ENCODE results near the gene KAZN. TPM values are rescaled to one million over a fixed set of nuclear protein-coding genes. Genes with fewer than 3 reads are reported as not detected.

The KAZN gene
- total and polyA plus RNA-seq, 4 donors, result 7.6 to 18.8 (median 11.2) TPM

DNA sequence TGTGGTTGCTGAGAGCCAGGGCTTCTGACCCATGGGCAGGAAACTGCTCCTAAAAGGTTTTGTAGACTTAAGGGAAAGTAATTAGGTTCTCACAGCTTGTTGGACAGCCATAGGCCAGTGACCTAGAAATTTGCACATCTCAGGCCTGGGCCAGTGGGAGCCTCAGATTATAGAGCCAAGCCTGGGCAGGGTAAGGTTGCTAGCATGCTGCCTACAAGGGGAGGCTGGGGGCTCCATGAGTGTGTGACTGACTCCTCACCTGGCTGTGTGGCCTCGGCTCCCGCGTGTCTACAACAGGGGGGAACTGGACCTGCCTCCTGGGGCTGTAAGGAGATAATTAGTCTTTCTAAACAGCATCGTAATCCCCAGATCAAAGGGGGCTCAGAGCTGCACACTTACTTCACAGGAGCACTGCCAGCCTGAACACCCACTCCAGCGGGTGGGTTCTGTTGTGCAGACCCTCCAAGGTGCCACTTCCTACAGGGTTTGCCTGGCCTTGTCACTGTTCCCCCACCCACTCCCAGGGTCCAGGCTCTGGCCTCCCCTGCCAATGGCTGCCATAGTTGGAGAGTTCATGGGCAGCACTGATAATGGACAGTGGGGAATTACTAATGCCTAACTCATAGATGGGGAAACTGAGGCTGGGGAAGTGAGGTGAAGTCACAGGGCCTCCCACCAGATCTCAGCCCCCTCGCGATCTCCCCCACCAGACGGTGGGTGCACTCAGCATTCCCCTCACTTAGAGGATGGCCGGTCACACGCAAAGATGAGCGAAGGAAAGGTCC is 324.6 kb downstream of the KAZN start:
- ATAC-seq (ENCODE audit: insufficient read depth, low FRiP score), result no peak

GRCh38 chr1:14923727-14924452 is 325.4 kb downstream of the KAZN start:
- peak; percentile 65 to 85 (median 79) for DNase-seq
- peak overlapping the region; percentile 62 for H3K4me3 ChIP-seq
- peak; percentile 60 for ATAC-seq (ENCODE audit: insufficient read depth, low FRiP score)
- peaks cover 0 to 28% (median 12%) of the 10 kb centered on the region in 5 donors for H3K4me1 ChIP-seq (ENCODE audit: control insufficient read depth in 5 of 5, insufficient read depth in 5 of 5, low read length in 5 of 5)
- no peak overlapping the region for H3K9ac ChIP-seq (ENCODE audit: insufficient read depth in 1 of 2, low read length in 2 of 2)
- TF ChIP-seq, protein P1, sequence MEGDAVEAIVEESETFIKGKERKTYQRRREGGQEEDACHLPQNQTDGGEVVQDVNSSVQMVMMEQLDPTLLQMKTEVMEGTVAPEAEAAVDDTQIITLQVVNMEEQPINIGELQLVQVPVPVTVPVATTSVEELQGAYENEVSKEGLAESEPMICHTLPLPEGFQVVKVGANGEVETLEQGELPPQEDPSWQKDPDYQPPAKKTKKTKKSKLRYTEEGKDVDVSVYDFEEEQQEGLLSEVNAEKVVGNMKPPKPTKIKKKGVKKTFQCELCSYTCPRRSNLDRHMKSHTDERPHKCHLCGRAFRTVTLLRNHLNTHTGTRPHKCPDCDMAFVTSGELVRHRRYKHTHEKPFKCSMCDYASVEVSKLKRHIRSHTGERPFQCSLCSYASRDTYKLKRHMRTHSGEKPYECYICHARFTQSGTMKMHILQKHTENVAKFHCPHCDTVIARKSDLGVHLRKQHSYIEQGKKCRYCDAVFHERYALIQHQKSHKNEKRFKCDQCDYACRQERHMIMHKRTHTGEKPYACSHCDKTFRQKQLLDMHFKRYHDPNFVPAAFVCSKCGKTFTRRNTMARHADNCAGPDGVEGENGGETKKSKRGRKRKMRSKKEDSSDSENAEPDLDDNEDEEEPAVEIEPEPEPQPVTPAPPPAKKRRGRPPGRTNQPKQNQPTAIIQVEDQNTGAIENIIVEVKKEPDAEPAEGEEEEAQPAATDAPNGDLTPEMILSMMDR (IDR thresholded peaks at IDR 0.05; ENCODE audit: control extremely low read depth, extremely low read depth), result no peak
- H3K9me3 ChIP-seq (ENCODE audit: control insufficient read depth in 4 of 4, insufficient read depth in 3 of 4, low read length in 3 of 4), result no peaks in the 10 kb centered on the region
- no peaks in the 10 kb centered on the region for H3K27me3 ChIP-seq (ENCODE audit: control insufficient read depth in 3 of 3, insufficient read depth in 3 of 3, low read length in 2 of 3)
- 2 to 3% methylated on average over 59 to 101 of the region's 101 CpGs for WGBS, 2 donors
- H3K36me3 ChIP-seq (ENCODE audit: control insufficient read depth in 4 of 4, insufficient read depth in 4 of 4, low read length in 4 of 4), result no peaks in the 10 kb centered on the region
- peak overlapping the region in 1 of 2 donors; percentile 34 for H3K27ac ChIP-seq (ENCODE audit: low read depth in 1 of 2, low read length in 1 of 2)

More for the DNA sequence above, 324.6 kb downstream of the KAZN start:
- Histone ChIP-seq H3K9ac (ENCODE audit: insufficient read depth in 1 of 2, low read length in 2 of 2) (no peak overlapping the region), H3K4me3 (no peak overlapping the region), H3K9me3 (ENCODE audit: control insufficient read depth in 4 of 4, insufficient read depth in 3 of 4, low read length in 3 of 4) (no peaks in the 10 kb centered on the region), H3K27ac (ENCODE audit: low read depth in 1 of 2, low read length in 1 of 2) (peak overlapping the region in 1 of 2 donors; percentile 34), H3K4me1 (ENCODE audit: control insufficient read depth in 5 of 5, insufficient read depth in 5 of 5, low read length in 5 of 5) (peaks cover 0 to 22% (median 12%) of the 10 kb centered on the region in 5 donors), H3K27me3 (ENCODE audit: control insufficient read depth in 3 of 3, insufficient read depth in 3 of 3, low read length in 2 of 3) (no peaks in the 10 kb centered on the region), H3K36me3 (ENCODE audit: control insufficient read depth in 4 of 4, insufficient read depth in 4 of 4, low read length in 4 of 4) (no peaks in the 10 kb centered on the region)
- WGBS, 2 donors, result 88% methylated on average over 11 of the region's 11 CpGs
- DNase-seq, result no peak
- TF ChIP-seq, protein P1 (IDR thresholded peaks at IDR 0.05; ENCODE audit: control extremely low read depth, extremely low read depth), result no peak

- peak overlapping the region in 1 of 2 donors; percentile 78 for H3K9ac ChIP-seq (ENCODE audit: insufficient read depth in 1 of 2, low read length in 2 of 2)
- H3K27ac ChIP-seq (ENCODE audit: low read depth in 1 of 2, low read length in 1 of 2), result peak overlapping the region in 1 of 2 donors; percentile 68
- ATAC-seq (ENCODE audit: insufficient read depth, low FRiP score), result no peak
- 1% methylated on average over 59 to 94 of the region's 94 CpGs for WGBS, 2 donors
- no peaks in the 10 kb centered on the region for H3K27me3 ChIP-seq (ENCODE audit: control insufficient read depth in 3 of 3, insufficient read depth in 3 of 3, low read length in 2 of 3)
- H3K4me3 ChIP-seq, result peak overlapping the region; percentile 62
- DNase-seq, result peak; percentile 61 to 73 (median 71)
- peaks cover 0 to 36% (median 12%) of the 10 kb centered on the region in 5 donors for H3K4me1 ChIP-seq (ENCODE audit: control insufficient read depth in 5 of 5, insufficient read depth in 5 of 5, low read length in 5 of 5)
- H3K9me3 ChIP-seq (ENCODE audit: control insufficient read depth in 4 of 4, insufficient read depth in 3 of 4, low read length in 3 of 4), result no peaks in the 10 kb centered on the region
- TF ChIP-seq, protein P1 (IDR thresholded peaks at IDR 0.05; ENCODE audit: control extremely low read depth, extremely low read depth), result no peak
- H3K36me3 ChIP-seq (ENCODE audit: control insufficient read depth in 4 of 4, insufficient read depth in 4 of 4, low read length in 4 of 4), result no peaks in the 10 kb centered on the region
These were observed 326.2 kb downstream of the KAZN start for GRCh38 chr1:14924455-14925331.

Measured in lung (tissue), 12 donors.